ENCODE data around the gene NEMP1. TPM values are rescaled to one million over a fixed set of nuclear protein-coding genes. Genes with fewer than 3 reads are reported as not detected.

The NEMP1 gene
- total and polyA plus RNA-seq, 12 donors = 1.1 to 6.3 (median 3.6) TPM

GRCh38 chr12:57042695-57043094 lies 35.9 kb downstream of the NEMP1 start:
- H3K27me3 ChIP-seq = peaks cover 0 to 25% (median 10%) of the 10 kb centered on the region in 7 donors
- 95% methylated on average over 2 of the region's 2 CpGs for WGBS, 2 donors
- no peak for TF ChIP-seq CTCF (IDR thresholded peaks at IDR 0.05)
- no peak for DNase-seq
- intact Hi-C loops (cut with DNase I) = no loop called here
- H3K36me3 ChIP-seq = no peaks in the 10 kb centered on the region
- no peak overlapping the region for H3K4me3 ChIP-seq
- H3K4me1 ChIP-seq = peaks cover 0 to 23% (median 0%) of the 10 kb centered on the region in 9 donors
- ATAC-seq = no peak
- H3K27ac ChIP-seq = no peak overlapping the region
- no peaks in the 10 kb centered on the region for H3K9me3 ChIP-seq

GRCh38 chr12:57040750-57041149 lies 37.8 kb downstream of the NEMP1 start:
- Histone ChIP-seq H3K9me3 (no peaks in the 10 kb centered on the region), H3K36me3 (no peaks in the 10 kb centered on the region), H3K4me1 (peaks cover 0 to 4% (median 0%) of the 10 kb centered on the region in 9 donors), H3K27me3 (peaks cover 0 to 19% (median 4%) of the 10 kb centered on the region in 7 donors), H3K4me3 (no peak overlapping the region), H3K27ac (no peak overlapping the region)
- no peak for ATAC-seq
- no peak for DNase-seq
- 61 to 72% methylated on average over 2 of the region's 2 CpGs for WGBS, 2 donors
- no peak for TF ChIP-seq CTCF (IDR thresholded peaks at IDR 0.05)
- intact Hi-C loops (cut with DNase I) = no loop called here

GRCh38 chr12:57040211-57040610 lies 38.4 kb downstream of the NEMP1 start:
- peaks cover 0 to 15% (median 4%) of the 10 kb centered on the region in 7 donors for H3K27me3 ChIP-seq
- peaks cover 0 to 4% (median 0%) of the 10 kb centered on the region in 9 donors for H3K4me1 ChIP-seq
- H3K9me3 ChIP-seq = no peaks in the 10 kb centered on the region
- 92 to 93% methylated on average over 4 of the region's 4 CpGs for WGBS, 2 donors
- H3K27ac ChIP-seq = no peak overlapping the region
- TF ChIP-seq CTCF (IDR thresholded peaks at IDR 0.05) = no peak
- no peak overlapping the region for H3K4me3 ChIP-seq
- ATAC-seq (no peak), DNase-seq (no peak)
- H3K36me3 ChIP-seq = no peaks in the 10 kb centered on the region
- intact Hi-C loops (cut with DNase I) = no loop called here

- H3K27ac ChIP-seq = no peak overlapping the region
- ATAC-seq = no peak
- TF ChIP-seq CTCF (IDR thresholded peaks at IDR 0.05) = no peak
- no peaks in the 10 kb centered on the region for H3K9me3 ChIP-seq
- intact Hi-C loops (cut with DNase I) = no loop called here
- WGBS, 2 donors = 65 to 66% methylated on average over 9 of the region's 9 CpGs
- H3K4me1 ChIP-seq = peaks cover 0 to 4% (median 0%) of the 10 kb centered on the region in 9 donors
- H3K27me3 ChIP-seq = peaks cover 0 to 12% (median 4%) of the 10 kb centered on the region in 7 donors
- no peak for DNase-seq
- no peak overlapping the region for H3K4me3 ChIP-seq
- H3K36me3 ChIP-seq = no peaks in the 10 kb centered on the region
Measured at GRCh38 chr12:57039016-57039798, 39.4 kb downstream of the NEMP1 start.
